Measurements from ENCODE around the gene NSRP1. TPM values are rescaled to one million over a fixed set of nuclear protein-coding genes. Genes with fewer than 3 reads are reported as not detected.
A peak's percentile ranks its signal among the peaks of the same experiment; 100 is the strongest.
"Not testable (repeated sequence)": the region's sequence is repeated elsewhere in the genome, so short reads cannot be mapped to it uniquely, and the experiment has no call there.

The NSRP1 gene
- total and polyA plus RNA-seq, 11 donors: 10.6 to 36.6 (median 25.1) TPM

DNA sequence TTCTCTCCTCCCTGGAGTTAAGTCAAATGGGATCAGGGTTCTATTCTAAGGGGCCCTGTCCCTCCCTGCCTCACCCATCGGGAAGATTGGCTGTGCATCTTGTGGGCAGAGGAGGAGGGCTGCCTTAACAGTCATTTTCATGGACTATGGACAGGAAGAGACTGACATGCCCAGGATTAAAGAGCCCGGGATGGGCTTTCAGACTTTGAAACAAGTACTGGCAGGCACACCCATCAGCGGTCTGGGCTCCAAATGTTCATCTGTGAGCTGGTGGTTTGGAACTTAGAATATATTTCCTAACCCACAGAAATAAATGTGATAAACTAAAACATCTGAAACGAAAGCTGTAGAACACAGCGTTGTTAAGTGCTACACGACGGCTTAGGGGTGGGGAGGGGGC lies 112.4 kb downstream of the NSRP1 start:
- Histone ChIP-seq H3K4me1 (no peaks in the 10 kb centered on the region), H3K9me3 (no peaks in the 10 kb centered on the region), H3K27me3 (peaks cover 0 to 5% (median 0%) of the 10 kb centered on the region in 9 donors), H3K27ac (no peak overlapping the region), H3K4me3 (no peak overlapping the region), H3K36me3 (no peaks in the 10 kb centered on the region)
- no peak for TF ChIP-seq CTCF (IDR thresholded peaks at IDR 0.05)
- TF ChIP-seq POLR2A (IDR thresholded peaks at IDR 0.05): no peak
- WGBS, 4 donors: 76 to 83% (median 82%) methylated on average over 7 of the region's 7 CpGs
- ATAC-seq: no peak
- intact Hi-C loops (cut with DNase I): no loop called here
- no peak for DNase-seq

GRCh38 chr17:30230009-30230408 lies 113.4 kb downstream of the NSRP1 start:
- H3K36me3 ChIP-seq; H3K9me3 ChIP-seq; H3K4me1 ChIP-seq; intact Hi-C loops (cut with DNase I); H3K4me3 ChIP-seq; ATAC-seq; H3K27ac ChIP-seq; DNase-seq: not testable (repeated sequence)
- 67 to 85% (median 75%) methylated on average over 1 of the region's 1 CpG for WGBS, 4 donors
- H3K27me3 ChIP-seq: peaks cover 0 to 15% (median 0%) of the 10 kb centered on the region in 9 donors

DNA sequence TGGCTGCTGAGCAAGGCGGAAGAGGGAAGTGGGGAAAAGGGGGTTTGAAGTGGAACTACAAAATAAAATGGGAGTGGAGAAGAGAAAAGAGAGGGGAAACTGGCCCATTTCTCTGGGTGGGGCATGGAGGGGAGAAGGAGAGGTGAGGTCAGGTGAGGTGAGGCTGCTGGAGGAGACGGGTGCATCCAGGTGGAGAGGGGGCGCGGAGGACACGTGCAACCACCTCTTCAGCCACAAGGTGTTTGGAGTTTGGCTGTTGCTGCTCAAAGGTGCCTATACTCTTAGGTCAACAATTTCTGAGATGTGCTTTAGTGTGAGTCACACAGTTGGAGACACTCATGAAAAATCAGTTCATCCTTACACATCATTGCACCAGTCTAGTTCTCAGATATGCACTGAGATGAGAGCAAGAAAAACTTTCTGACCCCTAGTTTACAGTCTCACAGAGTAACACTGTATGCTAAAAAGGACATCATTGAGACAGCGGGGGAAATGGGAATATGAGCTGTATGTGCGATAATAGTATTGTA lies 114.0 kb downstream of the NSRP1 start:
- Histone ChIP-seq H3K36me3 (no peaks in the 10 kb centered on the region), H3K27ac (peak overlapping the region in 1 of 12 donors; percentile 24), H3K9me3 (no peaks in the 10 kb centered on the region), H3K4me3 (no peak overlapping the region), H3K4me1 (peaks cover 0 to 9% (median 5%) of the 10 kb centered on the region in 12 donors), H3K27me3 (peaks cover 0 to 22% (median 5%) of the 10 kb centered on the region in 9 donors)
- DNase-seq (no peak), ATAC-seq (no peak)
- intact Hi-C loops (cut with DNase I): no loop called here
- TF ChIP-seq CTCF (IDR thresholded peaks at IDR 0.05): no peak
- no peak for TF ChIP-seq POLR2A (IDR thresholded peaks at IDR 0.05)
- 86 to 94% (median 90%) methylated on average over 7 of the region's 7 CpGs for WGBS, 4 donors

GRCh38 chr17:30232015-30232823 lies 115.6 kb downstream of the NSRP1 start:
- Histone ChIP-seq H3K27ac (no peak overlapping the region), H3K36me3 (no peaks in the 10 kb centered on the region), H3K4me3 (no peak overlapping the region), H3K9me3 (no peaks in the 10 kb centered on the region), H3K27me3 (peaks cover 0 to 32% (median 13%) of the 10 kb centered on the region in 9 donors), H3K4me1 (peaks cover 0 to 23% (median 12%) of the 10 kb centered on the region in 12 donors)
- intact Hi-C loops (cut with DNase I): no loop called here
- no peak for DNase-seq
- ATAC-seq: no peak
- WGBS, 4 donors: 82 to 86% (median 83%) methylated on average over 10 of the region's 10 CpGs
- TF ChIP-seq POLR2A (IDR thresholded peaks at IDR 0.05): no peak
- TF ChIP-seq CTCF (IDR thresholded peaks at IDR 0.05): no peak
